ENCODE measurements around the gene LCE2B.

GRCh38 chr1:152707860-152708259 is 21.9 kb downstream of the LCE2B start, which contains the start of gene LCE4A:
- TF ChIP-seq CTCF (IDR thresholded peaks at IDR 0.05; ENCODE audit: low read length) (no peak), EZH2 (optimal IDR thresholded peaks at IDR 0.05; ENCODE audit: low read depth, low read length) (no peak), EZH2phosphoT487 (IDR thresholded peaks at IDR 0.05; ENCODE audit: low read length) (no peak)
